GM18507 (cell line): Measurements from ENCODE around the gene TLCD3B.
A peak's percentile ranks its signal among the peaks of the same experiment; 100 is the strongest.

Source experiments
- DNase-seq: peaks from one replicate; pipeline ENCODE4 v3.0.0; 2011; ENCODE audit warnings: low read depth; ENCODE audit not compliant: insufficient read length; ENCODE audit errors: extremely low spot score
- FAIRE-seq: peaks from 2 replicates; lab custom pipeline; 2011; peaks lifted over from hg19 to GRCh38; lab: Jason Lieb, UNC

TLCD3B gene

GRCh38 chr16:30030841-30031413 lies at the start of gene TLCD3B:
TLCD3B (minus strand) TSS chr16:30031271; CDS start chr16:30030527, 744 bp downstream.
- no peak for DNase-seq
- FAIRE-seq: no peak

- FAIRE-seq (no peak), DNase-seq (no peak)
These were observed 48.4 kb upstream of the TLCD3B start for GRCh38 chr16:30079480-30079879.

GRCh38 chr16:30078744-30079143 lies 47.7 kb upstream of the TLCD3B start:
- no peak for FAIRE-seq
- DNase-seq: no peak

- DNase-seq (no peak), FAIRE-seq (no peak)
These were observed 46.6 kb upstream of the TLCD3B start for GRCh38 chr16:30077656-30078055.

GRCh38 chr16:30076276-30076791 lies 45.3 kb upstream of the TLCD3B start:
- FAIRE-seq (no peak), DNase-seq (no peak)

- FAIRE-seq (peak; percentile 72), DNase-seq (peak; percentile 95)
These were observed 44.6 kb upstream of the TLCD3B start, which contains the start of gene PPP4C for GRCh38 chr16:30075503-30076275. PPP4C (plus strand) TSS chr16:30075994; CDS start chr16:30076378, 384 bp downstream.

GRCh38 chr16:30070490-30070889 lies 39.4 kb upstream of the TLCD3B start:
- no peak for DNase-seq
- no peak for FAIRE-seq

- DNase-seq (no peak), FAIRE-seq (no peak)
These were observed 38.8 kb upstream of the TLCD3B start for GRCh38 chr16:30069611-30070462.

- no peak for DNase-seq
- FAIRE-seq: no peak
These were observed 37.9 kb upstream of the TLCD3B start for GRCh38 chr16:30068750-30069610.

- DNase-seq: no peak
- FAIRE-seq: no peak
These were observed 37.3 kb upstream of the TLCD3B start for GRCh38 chr16:30068333-30068732.

- no peak for FAIRE-seq
- no peak for DNase-seq
These were observed 36.5 kb upstream of the TLCD3B start for GRCh38 chr16:30067584-30067916.

GRCh38 chr16:30066761-30067583 lies 35.9 kb upstream of the TLCD3B start:
- FAIRE-seq (no peak), DNase-seq (no peak)

- DNase-seq (no peak), FAIRE-seq (no peak)
These were observed 35.1 kb upstream of the TLCD3B start for GRCh38 chr16:30065943-30066760.

- FAIRE-seq (peak; percentile 85), DNase-seq (peak; percentile 91)
These were observed 34.3 kb upstream of the TLCD3B start, which contains the start of gene ALDOA for GRCh38 chr16:30065102-30065942. ALDOA (plus strand) TSS chr16:30065760; CDS start chr16:30066898, 1,138 bp downstream.

- DNase-seq: no peak
- no peak for FAIRE-seq
These were observed 33.6 kb upstream of the TLCD3B start for GRCh38 chr16:30064729-30065101.

- FAIRE-seq (peak; percentile 79), DNase-seq (peak; percentile 57)
These were observed 33.0 kb upstream of the TLCD3B start for GRCh38 chr16:30063893-30064728.
